Measurements from ENCODE around the gene LDLRAP1.

DNA sequence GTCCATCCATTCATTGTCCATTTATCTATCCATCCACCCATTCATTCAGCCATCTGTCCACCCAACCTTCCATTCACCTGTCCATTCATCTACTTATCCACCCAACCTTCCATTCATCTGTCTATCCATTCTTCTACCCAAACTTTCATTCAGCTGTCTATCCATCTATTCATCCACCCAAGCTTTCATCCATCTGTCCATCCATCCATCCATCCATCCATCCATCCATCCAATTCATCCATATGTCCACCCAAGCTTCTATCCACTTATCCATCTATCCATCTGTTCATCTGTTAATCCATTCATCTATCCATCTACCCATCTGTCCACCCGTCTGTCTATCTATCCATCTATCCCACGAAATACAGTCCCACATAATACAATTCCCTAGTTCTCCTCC lies 51.6 kb downstream of the LDLRAP1 start:
- TF ChIP-seq, protein P1, sequence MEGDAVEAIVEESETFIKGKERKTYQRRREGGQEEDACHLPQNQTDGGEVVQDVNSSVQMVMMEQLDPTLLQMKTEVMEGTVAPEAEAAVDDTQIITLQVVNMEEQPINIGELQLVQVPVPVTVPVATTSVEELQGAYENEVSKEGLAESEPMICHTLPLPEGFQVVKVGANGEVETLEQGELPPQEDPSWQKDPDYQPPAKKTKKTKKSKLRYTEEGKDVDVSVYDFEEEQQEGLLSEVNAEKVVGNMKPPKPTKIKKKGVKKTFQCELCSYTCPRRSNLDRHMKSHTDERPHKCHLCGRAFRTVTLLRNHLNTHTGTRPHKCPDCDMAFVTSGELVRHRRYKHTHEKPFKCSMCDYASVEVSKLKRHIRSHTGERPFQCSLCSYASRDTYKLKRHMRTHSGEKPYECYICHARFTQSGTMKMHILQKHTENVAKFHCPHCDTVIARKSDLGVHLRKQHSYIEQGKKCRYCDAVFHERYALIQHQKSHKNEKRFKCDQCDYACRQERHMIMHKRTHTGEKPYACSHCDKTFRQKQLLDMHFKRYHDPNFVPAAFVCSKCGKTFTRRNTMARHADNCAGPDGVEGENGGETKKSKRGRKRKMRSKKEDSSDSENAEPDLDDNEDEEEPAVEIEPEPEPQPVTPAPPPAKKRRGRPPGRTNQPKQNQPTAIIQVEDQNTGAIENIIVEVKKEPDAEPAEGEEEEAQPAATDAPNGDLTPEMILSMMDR (IDR thresholded peaks at IDR 0.05): no peak
- TF ChIP-seq POLR2A (IDR thresholded peaks at IDR 0.05): no peak
